Loucy (cell line): Measurements from ENCODE around the gene ARHGAP42.

Experiments
- EZH2phosphoT487 ChIP-seq: fragments of 200-600 bp; IDR thresholded peaks from 2 replicates; pipeline ENCODE4 v1.6.1; 2018; ENCODE audit warnings: antibody characterized with exemption, mild to moderate bottlenecking, moderate library complexity, borderline replicate concordance
- TF ChIP-seq, protein P1 (sequence below): fragments of 200-600 bp; sonication (generic); conservative IDR thresholded peaks from 2 replicates; pipeline ENCODE4 v1.5.1; 2014; ENCODE audit warnings: mild to moderate bottlenecking, antibody characterized with exemption, low read length

DNA sequence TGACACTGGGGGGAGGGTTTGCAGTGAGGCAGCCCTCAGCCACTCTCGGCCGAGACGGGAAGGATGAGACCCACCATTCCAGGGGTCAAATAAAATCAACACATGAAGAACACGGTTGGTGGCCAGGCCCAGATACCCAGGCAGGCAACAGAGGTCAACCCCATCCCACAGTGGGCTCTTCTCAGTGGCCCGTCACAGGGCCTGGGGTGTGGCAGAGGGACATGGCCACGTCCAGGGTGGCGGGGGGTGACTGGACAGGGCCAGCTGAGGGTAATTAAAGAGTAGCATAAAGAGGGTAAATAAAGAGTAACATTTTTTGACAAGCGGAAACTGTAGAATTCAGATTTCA lies 188.4 kb downstream of the ARHGAP42 start:
- TF ChIP-seq, protein P1, sequence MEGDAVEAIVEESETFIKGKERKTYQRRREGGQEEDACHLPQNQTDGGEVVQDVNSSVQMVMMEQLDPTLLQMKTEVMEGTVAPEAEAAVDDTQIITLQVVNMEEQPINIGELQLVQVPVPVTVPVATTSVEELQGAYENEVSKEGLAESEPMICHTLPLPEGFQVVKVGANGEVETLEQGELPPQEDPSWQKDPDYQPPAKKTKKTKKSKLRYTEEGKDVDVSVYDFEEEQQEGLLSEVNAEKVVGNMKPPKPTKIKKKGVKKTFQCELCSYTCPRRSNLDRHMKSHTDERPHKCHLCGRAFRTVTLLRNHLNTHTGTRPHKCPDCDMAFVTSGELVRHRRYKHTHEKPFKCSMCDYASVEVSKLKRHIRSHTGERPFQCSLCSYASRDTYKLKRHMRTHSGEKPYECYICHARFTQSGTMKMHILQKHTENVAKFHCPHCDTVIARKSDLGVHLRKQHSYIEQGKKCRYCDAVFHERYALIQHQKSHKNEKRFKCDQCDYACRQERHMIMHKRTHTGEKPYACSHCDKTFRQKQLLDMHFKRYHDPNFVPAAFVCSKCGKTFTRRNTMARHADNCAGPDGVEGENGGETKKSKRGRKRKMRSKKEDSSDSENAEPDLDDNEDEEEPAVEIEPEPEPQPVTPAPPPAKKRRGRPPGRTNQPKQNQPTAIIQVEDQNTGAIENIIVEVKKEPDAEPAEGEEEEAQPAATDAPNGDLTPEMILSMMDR: no peak
- TF ChIP-seq EZH2phosphoT487: no peak
